AG04449 (cell line): ENCODE results near the gene CALCB.

Experiments
- CTCF ChIA-PET: fragments of 350-600 bp; formaldehyde crosslinking; extraction: SDS; loops from one replicate; lab custom pipeline; 2021; ENCODE audit warnings: antibody characterized with exemption; lab: Yijun Ruan, JAX
- POLR2A ChIA-PET: fragments of 400-600, 350-600 bp; formaldehyde crosslinking; extraction: SDS; loops from one replicate; lab custom pipeline; 2020; ENCODE audit warnings: antibody characterized with exemption, inconsistent platforms; lab: Yijun Ruan, JAX
- DNase-seq: peaks from one replicate; pipeline ENCODE4 v3.0.0-alpha.2; 2010; ENCODE audit warnings: low read depth, low spot score
- H3K4me3 ChIP-seq: 2 replicates; pipeline ENCODE4 v1.5.1; 2011; ENCODE audit warnings: low read depth, mild to moderate bottlenecking, control low read depth, low read length
- CTCF ChIP-seq: IDR thresholded peaks from one replicate; pipeline ENCODE4 v1.5.1; 2011; ENCODE audit warnings: mild to moderate bottlenecking, moderate library complexity, low read length, control low read depth, inconsistent platforms; ENCODE audit not compliant: insufficient read depth; ENCODE audit errors: missing control alignments

Gene CALCB

GRCh38 chr11:15119352-15119751, 46.0 kb downstream of the CALCB start:
- no peak overlapping the region for H3K4me3 ChIP-seq
- no peak for DNase-seq
- TF ChIP-seq CTCF, result no peak
- ChIA-PET POLR2A (no interaction called here), CTCF (interaction anchor here (1.0 to 1.4 kb wide), 4 partner anchors 9 to 40 kb away, joined by 3 to 5 read pairs (median 4); no protein-coding TSS in a partner anchor)

DNA sequence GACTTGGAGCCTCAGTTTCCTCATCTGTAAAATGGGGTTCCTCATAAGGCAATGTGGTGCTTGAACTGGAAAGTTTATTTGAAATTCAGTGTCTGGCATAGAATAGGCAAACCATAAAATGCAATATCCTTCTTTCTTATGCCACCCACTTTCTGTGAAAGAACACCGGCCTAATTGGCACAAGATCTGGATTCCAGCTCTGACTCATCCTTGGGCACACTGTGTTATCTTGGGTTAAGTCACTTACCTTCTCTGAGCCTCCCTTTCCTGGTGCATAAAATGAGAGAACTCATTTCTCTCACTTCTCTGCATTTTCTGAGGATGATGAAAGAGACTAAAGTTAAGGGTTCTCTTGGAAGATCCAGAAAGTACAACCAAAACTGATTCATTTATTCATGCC, 46.4 kb downstream of the CALCB start:
- CTCF ChIA-PET, result interaction anchor here (1.3 kb wide), 1 partner anchor 39 kb away, joined by 5 read pairs; no protein-coding TSS in a partner anchor
- H3K4me3 ChIP-seq, result no peak overlapping the region
- TF ChIP-seq CTCF, result no peak
- POLR2A ChIA-PET, result no interaction called here
- DNase-seq, result no peak

DNA sequence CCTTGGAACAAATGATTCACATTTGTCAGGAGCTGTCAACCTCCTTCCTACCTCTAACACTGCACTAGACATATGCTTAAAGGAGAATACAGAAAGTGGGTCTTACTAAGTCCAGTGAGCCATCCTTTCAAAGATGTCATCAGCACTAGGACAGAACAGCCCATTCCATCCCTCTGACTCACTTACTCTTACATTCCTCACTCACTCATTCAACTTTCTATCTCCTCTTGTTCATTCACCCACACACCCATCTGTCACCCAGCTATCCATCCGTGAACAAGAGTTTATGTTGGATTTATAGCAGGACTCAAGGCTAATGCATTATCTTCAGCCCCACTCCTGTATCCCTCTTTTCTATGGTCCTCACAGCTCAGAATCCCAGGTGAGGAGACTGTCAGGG, 50.5 kb downstream of the CALCB start:
- no peak for TF ChIP-seq CTCF
- POLR2A ChIA-PET, result interaction anchor here (0.7 to 1.1 kb wide), 5 partner anchors 13 to 71 kb away, joined by 3 to 4 read pairs (median 3); no protein-coding TSS in a partner anchor
- no peak overlapping the region for H3K4me3 ChIP-seq
- DNase-seq, result peak; percentile 51
- CTCF ChIA-PET, result interaction anchor here (1.0 to 5.8 kb wide), 3 partner anchors 10 to 35 kb away, joined by 3 to 35 read pairs (median 5); no protein-coding TSS in a partner anchor

GRCh38 chr11:15124528-15124927, 51.1 kb downstream of the CALCB start:
- ChIA-PET CTCF (interaction anchor here (1.4 to 5.8 kb wide), 3 partner anchors 11 to 84 kb away, joined by 3 to 35 read pairs (median 5); no protein-coding TSS in a partner anchor), POLR2A (interaction anchor here (0.7 to 1.1 kb wide), 2 partner anchors 32 to 70 kb away, joined by 3 to 4 read pairs; no protein-coding TSS in a partner anchor)
- TF ChIP-seq CTCF, result no peak
- no peak overlapping the region for H3K4me3 ChIP-seq
- DNase-seq, result no peak

- ChIA-PET CTCF (interaction anchor here (0.7 to 5.8 kb wide), 6 partner anchors 11 to 219 kb away, joined by 3 to 35 read pairs (median 4); no protein-coding TSS in a partner anchor), POLR2A (interaction anchor here (0.9 kb wide), 1 partner anchor 30 kb away, joined by 3 read pairs; no protein-coding TSS in a partner anchor)
- DNase-seq, result peak; percentile 49
- H3K4me3 ChIP-seq, result no peak overlapping the region
- no peak for TF ChIP-seq CTCF
Observed at GRCh38 chr11:15127341-15127740, 53.9 kb downstream of the CALCB start.
